ENCODE results near the gene FAM107B. TPM values are rescaled to one million over a fixed set of nuclear protein-coding genes. Genes with fewer than 3 reads are reported as not detected.

Gene FAM107B
- total and polyA plus RNA-seq, 10 of the 15 experiments (the other 5 are each of a cell fraction or from before 2014, with no cell fraction given): 22.9 to 162 (median 86.6) TPM

DNA sequence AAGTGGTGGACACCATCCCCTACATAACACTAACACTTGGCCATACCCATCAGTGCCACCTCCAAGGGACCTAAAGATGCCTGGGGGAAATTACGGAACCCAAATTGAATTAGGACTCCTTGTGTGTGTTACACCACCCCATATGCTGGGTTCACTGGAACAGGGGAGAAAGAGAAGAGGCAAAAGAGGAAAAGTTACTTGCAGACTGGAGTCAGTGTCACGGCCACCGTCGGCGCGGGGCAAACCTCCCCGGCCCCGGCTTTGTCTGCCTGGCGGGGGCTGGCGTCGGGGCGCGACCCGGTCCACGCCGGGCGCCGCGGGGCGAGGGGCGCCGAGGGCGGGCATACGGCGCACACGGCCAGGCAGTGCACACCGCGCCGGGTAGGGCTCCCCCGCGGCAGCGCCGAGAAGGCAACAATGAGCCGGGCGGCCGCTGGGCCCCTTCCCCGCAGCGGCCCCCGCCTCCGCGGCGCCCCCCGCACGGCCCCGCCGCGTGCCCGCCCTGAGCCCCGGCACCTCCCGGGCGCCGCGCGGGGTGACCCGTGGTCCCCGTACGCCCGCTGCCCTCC, 171.1 kb downstream of the FAM107B start (continued):
- TF ChIP-seq, protein P1, sequence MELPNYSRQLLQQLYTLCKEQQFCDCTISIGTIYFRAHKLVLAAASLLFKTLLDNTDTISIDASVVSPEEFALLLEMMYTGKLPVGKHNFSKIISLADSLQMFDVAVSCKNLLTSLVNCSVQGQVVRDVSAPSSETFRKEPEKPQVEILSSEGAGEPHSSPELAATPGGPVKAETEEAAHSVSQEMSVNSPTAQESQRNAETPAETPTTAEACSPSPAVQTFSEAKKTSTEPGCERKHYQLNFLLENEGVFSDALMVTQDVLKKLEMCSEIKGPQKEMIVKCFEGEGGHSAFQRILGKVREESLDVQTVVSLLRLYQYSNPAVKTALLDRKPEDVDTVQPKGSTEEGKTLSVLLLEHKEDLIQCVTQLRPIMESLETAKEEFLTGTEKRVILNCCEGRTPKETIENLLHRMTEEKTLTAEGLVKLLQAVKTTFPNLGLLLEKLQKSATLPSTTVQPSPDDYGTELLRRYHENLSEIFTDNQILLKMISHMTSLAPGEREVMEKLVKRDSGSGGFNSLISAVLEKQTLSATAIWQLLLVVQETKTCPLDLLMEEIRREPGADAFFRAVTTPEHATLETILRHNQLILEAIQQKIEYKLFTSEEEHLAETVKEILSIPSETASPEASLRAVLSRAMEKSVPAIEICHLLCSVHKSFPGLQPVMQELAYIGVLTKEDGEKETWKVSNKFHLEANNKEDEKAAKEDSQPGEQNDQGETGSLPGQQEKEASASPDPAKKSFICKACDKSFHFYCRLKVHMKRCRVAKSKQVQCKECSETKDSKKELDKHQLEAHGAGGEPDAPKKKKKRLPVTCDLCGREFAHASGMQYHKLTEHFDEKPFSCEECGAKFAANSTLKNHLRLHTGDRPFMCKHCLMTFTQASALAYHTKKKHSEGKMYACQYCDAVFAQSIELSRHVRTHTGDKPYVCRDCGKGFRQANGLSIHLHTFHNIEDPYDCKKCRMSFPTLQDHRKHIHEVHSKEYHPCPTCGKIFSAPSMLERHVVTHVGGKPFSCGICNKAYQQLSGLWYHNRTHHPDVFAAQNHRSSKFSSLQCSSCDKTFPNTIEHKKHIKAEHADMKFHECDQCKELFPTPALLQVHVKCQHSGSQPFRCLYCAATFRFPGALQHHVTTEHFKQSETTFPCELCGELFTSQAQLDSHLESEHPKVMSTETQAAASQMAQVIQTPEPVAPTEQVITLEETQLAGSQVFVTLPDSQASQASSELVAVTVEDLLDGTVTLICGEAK (IDR thresholded peaks at IDR 0.05; ENCODE audit: borderline replicate concordance): no peak
- no peak for TF ChIP-seq MTA3 (IDR thresholded peaks at IDR 0.05; ENCODE audit: borderline replicate concordance, low read length)
- no peak for TF ChIP-seq SRF (IDR thresholded peaks at IDR 0.05; ENCODE audit: low read depth in 2 of 2, low read length in 2 of 2)
- TF ChIP-seq BCL11A (IDR thresholded peaks at IDR 0.05; ENCODE audit: low read depth, low read length): no peak
- peak; percentile 52 for TF ChIP-seq POLR2AphosphoS5 (IDR thresholded peaks at IDR 0.05; ENCODE audit: low read length)
- TF ChIP-seq ZZZ3 (IDR thresholded peaks at IDR 0.05; ENCODE audit: control insufficient read depth, insufficient read length, low read depth): no peak
- no peak for TF ChIP-seq FOXK2 (IDR thresholded peaks at IDR 0.05)
- TF ChIP-seq, protein P2, sequence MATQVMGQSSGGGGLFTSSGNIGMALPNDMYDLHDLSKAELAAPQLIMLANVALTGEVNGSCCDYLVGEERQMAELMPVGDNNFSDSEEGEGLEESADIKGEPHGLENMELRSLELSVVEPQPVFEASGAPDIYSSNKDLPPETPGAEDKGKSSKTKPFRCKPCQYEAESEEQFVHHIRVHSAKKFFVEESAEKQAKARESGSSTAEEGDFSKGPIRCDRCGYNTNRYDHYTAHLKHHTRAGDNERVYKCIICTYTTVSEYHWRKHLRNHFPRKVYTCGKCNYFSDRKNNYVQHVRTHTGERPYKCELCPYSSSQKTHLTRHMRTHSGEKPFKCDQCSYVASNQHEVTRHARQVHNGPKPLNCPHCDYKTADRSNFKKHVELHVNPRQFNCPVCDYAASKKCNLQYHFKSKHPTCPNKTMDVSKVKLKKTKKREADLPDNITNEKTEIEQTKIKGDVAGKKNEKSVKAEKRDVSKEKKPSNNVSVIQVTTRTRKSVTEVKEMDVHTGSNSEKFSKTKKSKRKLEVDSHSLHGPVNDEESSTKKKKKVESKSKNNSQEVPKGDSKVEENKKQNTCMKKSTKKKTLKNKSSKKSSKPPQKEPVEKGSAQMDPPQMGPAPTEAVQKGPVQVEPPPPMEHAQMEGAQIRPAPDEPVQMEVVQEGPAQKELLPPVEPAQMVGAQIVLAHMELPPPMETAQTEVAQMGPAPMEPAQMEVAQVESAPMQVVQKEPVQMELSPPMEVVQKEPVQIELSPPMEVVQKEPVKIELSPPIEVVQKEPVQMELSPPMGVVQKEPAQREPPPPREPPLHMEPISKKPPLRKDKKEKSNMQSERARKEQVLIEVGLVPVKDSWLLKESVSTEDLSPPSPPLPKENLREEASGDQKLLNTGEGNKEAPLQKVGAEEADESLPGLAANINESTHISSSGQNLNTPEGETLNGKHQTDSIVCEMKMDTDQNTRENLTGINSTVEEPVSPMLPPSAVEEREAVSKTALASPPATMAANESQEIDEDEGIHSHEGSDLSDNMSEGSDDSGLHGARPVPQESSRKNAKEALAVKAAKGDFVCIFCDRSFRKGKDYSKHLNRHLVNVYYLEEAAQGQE (IDR thresholded peaks at IDR 0.05; ENCODE audit: low read depth, low read length): no peak
- no peak for TF ChIP-seq EGR1 (IDR thresholded peaks at IDR 0.05; ENCODE audit: borderline replicate concordance in 1 of 2, low read depth in 2 of 2, low read length in 2 of 2)
- TF ChIP-seq WRNIP1 (IDR thresholded peaks at IDR 0.05; ENCODE audit: borderline replicate concordance, low read depth, low read length): no peak
- TF ChIP-seq, protein P3, sequence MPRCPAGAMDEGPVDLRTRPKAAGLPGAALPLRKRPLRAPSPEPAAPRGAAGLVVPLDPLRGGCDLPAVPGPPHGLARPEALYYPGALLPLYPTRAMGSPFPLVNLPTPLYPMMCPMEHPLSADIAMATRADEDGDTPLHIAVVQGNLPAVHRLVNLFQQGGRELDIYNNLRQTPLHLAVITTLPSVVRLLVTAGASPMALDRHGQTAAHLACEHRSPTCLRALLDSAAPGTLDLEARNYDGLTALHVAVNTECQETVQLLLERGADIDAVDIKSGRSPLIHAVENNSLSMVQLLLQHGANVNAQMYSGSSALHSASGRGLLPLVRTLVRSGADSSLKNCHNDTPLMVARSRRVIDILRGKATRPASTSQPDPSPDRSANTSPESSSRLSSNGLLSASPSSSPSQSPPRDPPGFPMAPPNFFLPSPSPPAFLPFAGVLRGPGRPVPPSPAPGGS (IDR thresholded peaks at IDR 0.05; ENCODE audit: borderline replicate concordance, insufficient read depth, low read depth, low read length, poor library complexity, severe bottlenecking): no peak
- 0 out of 2 replicates have a peak, but pooled peaks have one; percentile 59 for TF ChIP-seq GATAD2B (conservative IDR thresholded peaks at IDR 0.05; ENCODE audit: low read depth)
- TF ChIP-seq, protein P4, sequence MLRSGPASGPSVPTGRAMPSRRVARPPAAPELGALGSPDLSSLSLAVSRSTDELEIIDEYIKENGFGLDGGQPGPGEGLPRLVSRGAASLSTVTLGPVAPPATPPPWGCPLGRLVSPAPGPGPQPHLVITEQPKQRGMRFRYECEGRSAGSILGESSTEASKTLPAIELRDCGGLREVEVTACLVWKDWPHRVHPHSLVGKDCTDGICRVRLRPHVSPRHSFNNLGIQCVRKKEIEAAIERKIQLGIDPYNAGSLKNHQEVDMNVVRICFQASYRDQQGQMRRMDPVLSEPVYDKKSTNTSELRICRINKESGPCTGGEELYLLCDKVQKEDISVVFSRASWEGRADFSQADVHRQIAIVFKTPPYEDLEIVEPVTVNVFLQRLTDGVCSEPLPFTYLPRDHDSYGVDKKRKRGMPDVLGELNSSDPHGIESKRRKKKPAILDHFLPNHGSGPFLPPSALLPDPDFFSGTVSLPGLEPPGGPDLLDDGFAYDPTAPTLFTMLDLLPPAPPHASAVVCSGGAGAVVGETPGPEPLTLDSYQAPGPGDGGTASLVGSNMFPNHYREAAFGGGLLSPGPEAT (IDR thresholded peaks at IDR 0.05; ENCODE audit: low read depth): no peak
- TF ChIP-seq, protein P5, sequence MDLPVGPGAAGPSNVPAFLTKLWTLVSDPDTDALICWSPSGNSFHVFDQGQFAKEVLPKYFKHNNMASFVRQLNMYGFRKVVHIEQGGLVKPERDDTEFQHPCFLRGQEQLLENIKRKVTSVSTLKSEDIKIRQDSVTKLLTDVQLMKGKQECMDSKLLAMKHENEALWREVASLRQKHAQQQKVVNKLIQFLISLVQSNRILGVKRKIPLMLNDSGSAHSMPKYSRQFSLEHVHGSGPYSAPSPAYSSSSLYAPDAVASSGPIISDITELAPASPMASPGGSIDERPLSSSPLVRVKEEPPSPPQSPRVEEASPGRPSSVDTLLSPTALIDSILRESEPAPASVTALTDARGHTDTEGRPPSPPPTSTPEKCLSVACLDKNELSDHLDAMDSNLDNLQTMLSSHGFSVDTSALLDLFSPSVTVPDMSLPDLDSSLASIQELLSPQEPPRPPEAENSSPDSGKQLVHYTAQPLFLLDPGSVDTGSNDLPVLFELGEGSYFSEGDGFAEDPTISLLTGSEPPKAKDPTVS (IDR thresholded peaks at IDR 0.05; ENCODE audit: low read depth, low read length): no peak

Data from GM12878 (cell line).